Measurements from ENCODE around the gene OR51F1.
"Not testable (repeated sequence)": the region's sequence is repeated elsewhere in the genome, so short reads cannot be mapped to it uniquely, and the experiment has no call there.

The OR51F1 gene, protein sequence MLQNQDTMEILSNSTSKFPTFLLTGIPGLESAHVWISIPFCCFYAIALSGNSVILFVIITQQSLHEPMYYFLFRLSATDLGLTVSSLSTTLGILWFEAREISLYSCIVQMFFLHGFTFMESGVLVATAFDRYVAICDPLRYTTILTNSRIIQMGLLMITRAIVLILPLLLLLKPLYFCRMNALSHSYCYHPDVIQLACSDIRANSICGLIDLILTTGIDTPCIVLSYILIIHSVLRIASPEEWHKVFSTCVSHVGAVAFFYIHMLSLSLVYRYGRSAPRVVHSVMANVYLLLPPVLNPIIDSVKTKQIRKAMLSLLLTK

DNA sequence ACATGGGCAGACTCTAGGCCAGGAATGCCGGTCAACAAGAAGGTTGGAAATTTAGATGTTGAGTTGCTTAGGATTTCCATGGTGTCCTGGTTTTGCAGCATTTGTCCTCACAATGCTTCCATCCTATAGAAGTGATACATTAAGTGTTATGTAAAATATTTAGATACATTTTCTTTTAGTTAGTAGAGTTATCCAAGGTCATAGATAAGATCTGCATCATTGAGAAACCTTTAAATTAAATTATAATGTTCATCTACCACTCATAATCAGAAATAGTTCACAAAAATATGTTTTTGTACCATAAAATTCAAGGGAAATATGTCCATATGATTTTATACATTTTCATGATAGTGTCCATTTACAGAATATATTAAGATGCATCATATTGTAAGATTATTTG is at the start of gene OR51F1:
OR51F1 (minus strand) TSS at position 101 of the 400 bp plus-strand sequence; CDS start at position 101, 0 bp downstream.
- DNase-seq (ENCODE audit: low read depth in 2 of 2): no peak

DNA sequence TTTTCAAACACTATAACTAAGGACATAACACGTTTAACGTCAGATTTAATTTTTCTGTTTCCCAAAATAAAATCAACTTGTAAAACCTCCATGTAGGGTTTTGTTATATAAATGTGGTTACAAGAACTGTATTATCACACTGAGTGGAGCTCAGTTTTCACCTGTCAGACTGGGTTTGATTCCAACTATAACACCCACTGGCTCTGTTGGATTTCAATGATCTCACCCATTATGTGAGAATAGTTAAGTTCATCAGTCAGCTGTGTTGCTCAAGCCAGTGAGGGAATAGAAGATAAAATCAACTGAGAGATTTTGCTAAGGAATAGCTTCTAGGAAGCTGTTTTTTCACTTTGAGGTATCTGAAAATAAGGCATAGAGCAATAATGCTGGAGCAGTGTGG is 39.5 kb upstream of the OR51F1 start:
- DNase-seq (ENCODE audit: low read depth in 2 of 2): no peak

DNA sequence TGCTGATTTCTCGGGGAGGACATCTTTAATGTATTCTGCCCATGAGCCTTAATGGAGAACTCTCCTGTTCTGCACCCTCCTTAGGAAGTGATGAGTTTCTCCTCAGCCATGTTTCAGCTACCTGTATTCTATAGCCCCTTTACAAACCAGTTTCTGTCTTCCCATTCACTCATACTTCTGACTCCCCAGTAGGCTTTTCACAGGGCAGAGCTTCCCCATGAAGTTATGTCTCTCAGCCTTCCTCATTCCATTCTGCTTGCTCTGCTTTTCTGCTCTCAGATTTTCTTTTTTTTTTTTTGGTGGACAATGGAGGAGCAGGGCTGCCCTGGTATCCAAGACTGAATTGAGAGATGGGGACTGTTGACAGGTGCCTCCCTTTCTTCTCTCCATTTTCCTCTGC is 38.7 kb upstream of the OR51F1 start:
- no peak for DNase-seq (ENCODE audit: low read depth in 2 of 2)

DNA sequence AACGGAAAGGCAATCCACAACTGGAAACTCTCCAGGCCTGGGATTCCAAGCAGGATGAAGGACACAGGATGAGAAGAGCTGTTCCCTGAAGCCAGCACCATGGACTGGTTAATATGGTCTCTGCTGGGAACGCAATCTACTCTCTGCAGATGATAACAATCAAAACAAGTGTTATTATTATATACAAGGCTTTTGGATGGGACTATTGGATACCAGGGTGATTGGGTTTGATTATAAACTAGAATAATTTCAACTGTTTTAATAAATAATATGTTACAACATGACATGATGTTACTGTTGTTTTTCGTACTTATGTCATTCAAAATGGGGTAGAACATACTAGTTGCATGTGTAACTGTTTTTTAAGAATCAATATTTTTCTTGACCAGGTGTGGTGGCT is 34.5 kb upstream of the OR51F1 start, which contains the start of gene OR52R1:
OR52R1 (minus strand) TSS at position 101 of the 400 bp plus-strand sequence; CDS start at position 101, 0 bp downstream.
- DNase-seq (ENCODE audit: low read depth in 2 of 2): no peak

DNA sequence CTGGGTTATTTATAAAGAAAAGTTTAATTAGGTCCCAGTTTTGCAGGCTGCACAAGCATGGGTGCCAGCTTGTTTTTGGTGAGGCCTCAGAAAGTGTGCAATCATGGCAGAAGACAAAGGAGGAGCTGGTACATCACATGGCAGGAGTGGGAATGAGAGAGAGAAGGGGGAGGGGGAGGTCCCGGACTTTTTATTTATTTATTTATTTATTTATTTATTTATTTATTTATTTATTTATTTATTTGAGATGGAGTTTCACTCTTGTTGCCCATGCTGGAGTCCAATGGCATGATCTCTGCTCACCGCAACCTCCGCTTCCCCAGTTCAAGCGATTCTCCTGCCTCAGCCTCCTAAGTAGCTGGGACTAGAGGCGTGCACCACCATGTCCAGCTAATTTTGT is 31.6 kb upstream of the OR51F1 start:
- DNase-seq (ENCODE audit: low read depth in 2 of 2): not testable (repeated sequence)

DNA sequence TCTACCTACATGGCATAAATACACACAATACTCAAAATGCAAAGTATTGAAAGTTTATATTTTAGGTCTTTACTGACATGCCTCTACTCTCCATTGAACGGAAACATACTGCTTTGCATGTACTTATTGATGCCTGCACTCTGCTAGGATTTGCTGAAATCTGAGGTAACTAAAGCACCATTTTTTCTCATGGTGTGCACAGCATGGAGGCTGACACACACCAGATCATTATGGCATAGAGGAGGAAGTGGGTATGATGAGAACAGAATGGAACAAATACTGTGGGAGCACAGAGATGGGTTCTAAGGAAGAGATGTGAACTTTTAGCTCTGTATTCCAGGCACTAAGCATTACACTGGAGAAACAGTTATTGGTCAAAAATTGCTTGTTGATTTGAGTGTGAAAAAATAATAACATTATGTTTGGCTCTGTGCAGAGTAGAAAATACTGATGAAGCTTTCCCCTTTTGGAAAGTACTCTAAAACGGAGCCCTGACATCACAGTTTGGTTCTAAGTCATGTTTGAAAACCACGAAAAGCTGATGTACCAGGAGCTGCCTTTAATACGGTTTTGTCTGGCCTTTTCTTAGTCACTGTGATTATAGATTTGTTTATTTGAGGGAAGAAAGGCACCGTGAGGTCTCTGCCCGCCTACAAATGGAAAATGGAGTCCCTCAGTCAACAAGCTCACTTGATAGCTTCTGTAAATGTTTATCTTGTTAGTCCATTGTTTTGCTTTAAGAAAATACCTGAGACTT is 28.9 kb upstream of the OR51F1 start:
- no peak for DNase-seq (ENCODE audit: low read depth in 2 of 2)

DNA sequence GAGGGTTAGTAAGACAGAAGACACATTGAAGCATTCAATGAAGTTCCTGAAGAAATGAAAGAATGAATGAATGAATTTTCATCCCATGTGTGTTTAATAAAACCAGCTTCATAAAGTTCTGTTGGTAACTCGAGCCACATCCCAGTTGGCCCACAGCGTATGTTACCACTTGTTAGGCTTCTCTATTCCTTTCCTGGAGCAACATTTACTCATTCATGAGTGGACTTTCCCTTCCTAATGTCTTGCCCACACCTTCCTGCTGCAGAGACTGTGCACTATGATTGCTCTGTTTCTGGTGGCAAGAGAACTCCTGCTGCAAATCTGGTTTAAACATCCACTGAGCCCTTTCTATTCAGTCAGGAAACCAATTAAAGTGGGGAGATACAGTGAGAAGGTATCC is 27.5 kb upstream of the OR51F1 start:
- DNase-seq (ENCODE audit: low read depth in 2 of 2): no peak

DNA sequence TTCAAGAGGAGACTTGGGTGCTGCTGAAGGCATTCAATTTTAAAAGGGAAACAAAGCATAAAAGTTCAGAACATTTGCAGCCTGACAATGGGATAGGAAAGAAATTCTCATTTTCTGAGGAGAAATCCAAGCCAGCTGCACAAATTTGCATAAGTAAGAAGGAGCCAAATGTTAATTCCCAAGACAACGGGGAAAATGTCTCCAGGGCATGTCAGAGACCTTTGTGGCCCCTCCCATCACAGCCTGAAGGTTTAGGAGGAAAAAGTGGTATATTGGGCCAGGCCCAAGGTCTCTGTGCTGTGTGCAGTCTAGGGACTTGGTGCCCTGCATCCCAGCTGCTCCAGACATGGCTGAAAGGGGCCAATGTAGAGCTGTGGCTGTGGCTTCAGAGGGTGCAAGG is 12.7 kb upstream of the OR51F1 start:
- no peak for DNase-seq (ENCODE audit: low read depth in 2 of 2)

DNA sequence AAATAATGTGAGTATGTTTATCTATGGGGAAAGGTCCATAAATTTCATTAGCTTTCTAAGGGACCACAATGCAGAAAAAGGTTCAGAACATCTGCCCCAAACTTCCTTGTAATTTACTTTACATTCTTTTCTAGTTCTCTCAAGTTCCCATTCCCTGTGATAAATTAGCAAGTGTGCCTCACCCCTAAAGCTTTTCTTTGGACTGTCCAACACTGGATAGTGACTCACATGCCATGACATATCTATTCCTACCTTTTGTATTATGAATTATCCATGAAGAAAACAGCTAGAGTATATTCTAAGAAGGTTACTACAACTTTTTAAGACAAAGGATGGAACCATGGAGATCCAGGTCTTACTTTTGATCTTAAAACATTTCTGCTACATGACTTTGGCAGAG is 1.6 kb downstream of the OR51F1 start:
- DNase-seq (ENCODE audit: low read depth in 2 of 2): no peak

DNA sequence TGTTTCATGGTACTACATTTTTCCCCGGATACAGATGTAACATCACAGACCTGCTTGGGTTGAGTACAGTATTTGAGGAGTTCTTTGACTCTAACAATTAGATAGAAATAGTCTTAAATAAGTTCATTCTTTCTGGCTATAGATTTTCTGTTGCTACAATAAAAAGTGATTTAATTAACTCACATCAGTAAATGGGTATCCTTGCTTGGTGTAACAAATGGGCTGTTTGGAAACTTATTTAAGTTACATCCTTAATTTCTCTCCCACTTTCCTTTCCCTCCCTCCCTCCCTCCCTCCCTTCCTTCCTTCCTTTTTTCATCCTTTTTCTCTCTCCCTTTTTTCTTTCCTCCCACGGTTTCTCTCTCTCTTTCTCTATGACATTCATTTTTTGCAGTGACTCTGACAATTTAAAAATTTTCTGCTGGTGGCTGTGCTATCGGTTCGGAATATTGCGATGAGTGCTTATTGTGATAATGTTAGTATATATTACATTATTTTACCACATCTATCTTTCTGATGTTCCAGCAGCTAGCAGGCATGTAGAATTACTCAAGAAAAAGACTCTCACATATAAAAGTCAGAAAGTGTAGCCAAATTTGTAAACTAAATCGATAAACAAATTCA is 3.2 kb downstream of the OR51F1 start:
- DNase-seq (ENCODE audit: low read depth in 2 of 2): no peak

DNA sequence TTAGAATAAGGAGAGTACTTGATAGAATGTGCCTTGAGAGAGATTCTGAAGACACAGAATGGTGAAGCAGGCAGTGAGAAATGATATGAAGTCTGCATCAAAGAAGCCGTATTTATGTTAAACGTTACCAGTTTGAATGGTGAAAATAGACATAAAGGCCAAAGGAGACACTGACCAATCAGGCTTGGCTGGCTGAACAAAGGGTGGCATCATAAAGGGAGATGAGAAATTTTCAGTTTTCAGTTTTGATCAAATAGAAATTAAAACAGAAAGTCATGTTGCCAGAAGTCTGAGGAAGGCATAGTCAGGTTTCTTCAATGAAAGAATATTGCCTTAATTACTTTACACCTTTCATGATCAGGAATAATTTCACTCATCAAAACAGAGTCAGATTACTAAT is 6.6 kb downstream of the OR51F1 start:
- DNase-seq (ENCODE audit: low read depth in 2 of 2): no peak

DNA sequence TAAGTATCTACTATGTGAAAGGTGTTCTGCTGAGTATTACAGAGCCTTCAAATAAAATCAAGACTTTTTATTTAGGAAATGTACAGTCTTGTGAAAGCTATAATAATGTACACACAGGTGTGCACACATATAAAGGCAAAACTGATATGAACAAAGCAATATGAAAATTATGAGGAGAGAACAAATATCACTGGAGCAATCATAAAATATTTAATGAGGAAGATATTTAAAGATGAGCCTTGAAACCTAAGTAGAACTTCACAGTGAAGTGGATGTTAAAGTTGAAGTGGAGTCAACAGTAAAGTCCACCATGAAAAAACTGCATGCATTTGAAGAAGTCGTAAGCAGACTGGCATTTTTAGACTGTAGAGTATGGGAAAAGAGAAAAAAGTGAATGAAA is 18.5 kb downstream of the OR51F1 start:
- no peak for DNase-seq (ENCODE audit: low read depth in 2 of 2)

DNA sequence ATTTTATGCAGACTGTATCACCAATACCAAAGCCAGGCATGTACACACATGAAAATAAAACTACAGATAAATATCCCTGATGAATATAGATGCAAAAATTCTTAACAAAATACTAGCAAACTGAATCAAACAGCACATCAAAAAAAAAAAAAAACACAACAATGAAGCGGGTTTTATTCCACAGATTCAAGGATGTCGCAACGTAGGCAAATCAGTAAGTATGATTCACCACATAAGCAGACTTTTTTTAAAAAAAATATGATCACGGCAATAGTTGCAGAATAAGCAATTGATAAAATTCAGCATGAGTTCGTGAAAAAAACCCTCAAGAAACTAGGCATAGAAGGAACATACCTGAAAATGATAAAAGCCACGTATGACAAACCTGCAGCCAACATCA is 21.3 kb downstream of the OR51F1 start:
- DNase-seq (ENCODE audit: low read depth in 2 of 2): no peak

DNA sequence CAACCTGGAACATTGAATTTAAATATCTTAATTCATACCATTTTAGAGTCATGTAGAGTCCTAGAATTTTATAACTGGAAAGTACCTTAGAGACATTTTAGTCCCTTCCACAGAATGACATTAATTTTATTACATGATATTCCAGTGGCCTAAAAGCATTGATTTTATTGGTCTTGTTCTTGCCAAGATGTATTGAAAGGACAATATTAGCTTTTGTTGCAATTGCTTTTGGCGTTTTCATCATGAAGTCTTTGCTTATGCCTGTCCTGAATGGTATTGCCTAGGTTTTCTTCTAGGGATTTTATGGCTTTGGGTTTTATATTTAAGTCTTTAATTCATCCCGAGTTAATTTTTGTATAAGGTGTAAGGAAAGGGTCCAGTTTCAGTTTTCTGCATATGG is 29.0 kb downstream of the OR51F1 start:
- no peak for DNase-seq (ENCODE audit: low read depth in 2 of 2)

DNA sequence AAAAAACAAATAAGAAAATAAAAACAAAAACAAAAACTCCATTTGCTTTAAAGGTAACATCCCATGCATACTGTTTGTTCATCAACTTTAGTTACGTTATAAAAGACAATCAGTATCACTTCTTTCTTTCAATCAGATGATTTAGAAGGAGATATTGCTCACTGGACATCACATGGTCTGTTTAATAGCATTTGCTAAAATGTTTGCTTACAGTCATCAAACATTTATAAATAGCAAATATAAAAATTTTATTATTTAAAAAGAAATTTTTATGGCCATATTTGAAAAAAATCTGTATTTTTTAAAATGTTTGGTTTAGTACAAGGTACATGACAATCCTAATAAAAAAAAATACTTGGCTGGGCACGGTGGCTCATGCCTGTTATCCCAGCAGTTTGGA is 42.6 kb downstream of the OR51F1 start:
- DNase-seq (ENCODE audit: low read depth in 2 of 2): no peak

DNA sequence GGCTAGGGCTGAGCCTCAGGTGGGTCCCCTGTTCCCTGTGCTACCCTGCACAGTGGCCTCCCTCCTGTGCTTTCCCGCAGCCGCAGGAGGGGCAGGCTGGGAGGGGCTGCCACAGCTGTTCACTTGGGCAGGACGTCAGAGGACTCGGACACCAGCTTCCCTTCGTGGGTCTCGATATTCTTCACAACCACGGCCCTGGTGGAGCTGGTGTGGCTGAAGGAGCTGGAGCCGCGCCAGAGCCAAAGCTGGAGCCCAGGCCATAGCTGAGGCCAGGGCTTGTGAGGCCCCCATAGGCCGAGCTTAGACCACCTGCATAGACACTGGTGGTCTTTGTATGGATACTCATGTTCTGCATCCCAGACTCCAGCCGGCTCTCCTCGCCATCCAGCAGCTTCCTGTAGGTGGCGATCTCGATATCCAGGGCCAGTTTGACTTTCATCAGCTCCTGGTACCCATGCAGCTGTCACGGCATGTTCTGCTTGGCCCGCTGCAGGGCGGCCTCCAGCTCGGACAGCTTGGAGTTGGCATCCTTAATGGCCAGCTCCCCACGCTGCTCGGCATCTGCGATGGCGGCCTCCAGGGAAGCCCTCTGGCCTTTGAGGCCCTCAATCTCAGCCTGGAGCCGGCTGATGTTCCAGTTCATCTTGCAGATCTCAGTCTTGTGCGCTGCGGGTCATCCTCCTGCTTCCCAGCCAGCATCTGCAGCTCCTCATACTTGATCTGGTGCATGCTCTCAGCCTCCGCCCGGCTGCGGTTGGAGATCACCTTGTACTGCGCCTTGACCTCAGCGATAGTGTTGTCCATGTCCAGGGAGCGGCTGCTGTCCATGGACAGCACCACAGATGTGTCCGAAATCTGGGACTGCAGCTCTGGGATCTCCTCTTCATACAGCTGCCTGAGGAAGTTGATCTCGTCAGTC is 46.9 kb downstream of the OR51F1 start:
- DNase-seq (ENCODE audit: low read depth in 2 of 2): not testable (repeated sequence)

Measured in stimulated activated CD4-positive, alpha-beta T cell treated with anti-CD3 and anti-CD28 coated beads, Interleukin-12 subunit alpha, Interleukin-12 subunit beta, amount 100 ng/mL, for 24 hours (primary cell).